HG02884 (cell line): ENCODE data around the gene TRMT61A.

Experiments used
- ATAC-seq: cut with Tn5 transposase; IDR thresholded peaks from one replicate; pipeline ENCODE4 v1.9.1; 2021; ENCODE audit warnings: mild to moderate bottlenecking, moderate library complexity; ENCODE audit not compliant: unreplicated experiment

TRMT61A gene

DNA sequence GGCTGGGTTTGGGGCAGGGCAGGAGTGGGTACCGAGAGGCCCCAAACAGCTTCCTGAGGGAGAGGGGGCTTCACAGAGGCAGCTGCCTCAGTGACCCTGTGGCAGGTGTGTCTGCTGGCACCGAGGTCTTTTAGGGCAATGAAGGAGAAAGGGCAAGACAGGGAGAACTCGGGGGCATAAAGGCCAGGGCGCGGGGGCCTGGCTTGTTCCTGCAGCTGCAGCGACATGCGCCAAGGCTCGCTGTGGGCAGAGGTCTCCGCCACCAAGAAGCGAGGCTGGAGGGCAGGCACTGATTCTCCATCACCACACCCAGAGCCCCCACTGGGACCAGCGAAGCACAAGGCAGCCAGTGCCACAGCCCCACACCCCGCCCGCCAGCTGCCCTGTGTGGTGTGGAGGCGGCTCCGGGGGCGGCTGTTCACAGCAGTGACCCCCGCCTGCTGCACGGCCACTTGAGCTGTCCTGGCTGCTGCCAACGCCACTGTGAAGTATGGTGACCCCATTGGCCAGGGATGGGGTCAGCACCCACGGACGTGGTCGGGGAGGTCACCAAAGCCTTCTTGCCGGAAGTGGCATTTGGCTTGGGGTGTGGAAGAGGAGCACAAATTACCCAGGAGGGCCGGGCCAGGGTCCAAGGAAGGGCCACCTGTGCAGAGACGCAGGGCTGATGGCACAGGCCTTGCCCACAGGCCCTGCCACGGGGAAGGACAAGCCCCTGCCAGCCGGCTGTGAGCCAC lies 17.1 kb downstream of the TRMT61A start:
- no peak for ATAC-seq

DNA sequence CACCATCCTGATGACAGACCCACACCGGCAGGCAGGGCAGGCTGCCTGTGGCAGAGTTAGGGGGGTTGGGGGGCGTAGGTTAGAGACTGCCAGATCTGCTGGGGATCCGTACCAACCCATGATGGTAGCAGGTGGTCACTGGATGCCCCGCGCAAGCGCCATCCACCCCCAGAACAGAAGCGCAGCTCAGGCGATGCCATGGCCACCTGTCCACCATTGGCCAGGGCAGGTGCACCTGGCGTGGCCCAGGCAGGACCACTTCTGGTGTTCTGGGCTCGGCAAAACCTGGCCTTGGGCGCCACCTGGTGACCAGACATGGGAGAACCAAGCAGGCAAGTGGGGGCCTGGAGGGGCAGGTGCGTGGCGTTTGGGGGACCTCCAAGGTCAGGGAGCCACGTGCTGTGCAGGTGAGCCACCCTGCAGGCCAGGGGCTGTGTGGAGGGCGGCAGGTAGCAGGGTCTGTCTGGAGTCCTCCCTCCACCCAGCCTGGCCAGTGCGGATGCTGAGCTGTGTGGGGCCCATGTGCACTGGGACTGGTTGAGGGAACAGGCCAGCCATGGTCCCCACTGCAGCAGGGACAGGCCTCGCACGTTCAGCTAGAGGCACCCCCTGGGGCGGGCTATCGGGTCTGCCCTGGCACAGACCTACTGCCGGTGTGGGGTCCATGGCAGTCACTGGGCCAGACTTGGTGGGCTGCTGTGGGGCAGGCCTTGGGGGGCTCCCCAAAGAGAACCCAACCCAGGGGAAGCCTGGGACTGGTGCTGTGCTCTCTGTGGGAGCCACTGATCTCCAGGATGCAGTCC lies 17.9 kb downstream of the TRMT61A start:
- no peak for ATAC-seq

DNA sequence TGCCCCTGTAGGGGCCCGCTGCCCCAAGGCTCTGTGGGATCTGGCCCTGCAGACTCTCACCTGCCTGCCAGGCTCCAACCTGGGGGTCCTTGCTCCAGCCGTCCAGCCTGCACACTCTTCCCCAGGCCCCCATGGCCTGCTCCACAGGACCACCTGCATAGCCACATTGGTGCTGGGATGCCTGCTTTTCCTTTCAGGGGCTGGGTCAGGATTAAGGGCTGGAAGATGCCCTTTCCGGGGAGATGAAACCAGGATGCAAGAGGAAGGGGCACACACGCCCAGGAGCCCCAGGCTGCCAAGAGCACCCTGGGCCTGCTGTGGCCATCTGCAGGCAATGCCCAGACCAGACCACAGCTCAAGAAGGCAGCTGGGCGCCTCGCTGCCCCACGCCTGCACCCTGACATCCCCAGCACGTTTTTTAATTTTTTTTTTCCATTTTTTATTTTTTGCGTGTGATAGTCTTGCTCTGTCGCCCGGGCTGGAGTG lies 18.5 kb downstream of the TRMT61A start:
- no peak for ATAC-seq

DNA sequence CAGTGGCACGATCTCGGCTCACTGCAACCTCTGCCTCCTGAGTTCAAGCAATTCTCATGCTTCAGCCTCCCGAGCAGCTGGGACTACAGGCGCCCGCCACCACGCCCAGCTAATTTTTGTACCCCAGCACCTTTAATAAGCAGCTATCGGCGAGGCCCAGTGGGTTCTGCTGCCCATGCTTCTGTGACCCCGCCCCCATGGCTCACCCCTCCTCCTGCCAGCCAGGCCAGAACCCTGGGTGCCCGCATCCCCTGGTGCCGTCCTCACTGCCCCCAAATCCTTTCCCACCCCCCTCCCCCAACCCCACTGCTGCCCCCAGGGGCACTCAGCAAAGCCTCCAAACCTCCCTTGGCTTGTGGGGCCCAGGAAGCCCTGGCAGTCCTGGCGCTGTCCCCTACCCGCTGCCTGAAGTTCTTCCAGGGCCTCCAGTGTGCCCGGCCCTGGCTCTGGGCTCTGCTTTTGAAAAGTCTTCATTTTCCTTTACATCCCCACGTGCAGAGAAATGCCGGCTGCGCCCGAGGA lies 19.0 kb downstream of the TRMT61A start:
- no peak for ATAC-seq

DNA sequence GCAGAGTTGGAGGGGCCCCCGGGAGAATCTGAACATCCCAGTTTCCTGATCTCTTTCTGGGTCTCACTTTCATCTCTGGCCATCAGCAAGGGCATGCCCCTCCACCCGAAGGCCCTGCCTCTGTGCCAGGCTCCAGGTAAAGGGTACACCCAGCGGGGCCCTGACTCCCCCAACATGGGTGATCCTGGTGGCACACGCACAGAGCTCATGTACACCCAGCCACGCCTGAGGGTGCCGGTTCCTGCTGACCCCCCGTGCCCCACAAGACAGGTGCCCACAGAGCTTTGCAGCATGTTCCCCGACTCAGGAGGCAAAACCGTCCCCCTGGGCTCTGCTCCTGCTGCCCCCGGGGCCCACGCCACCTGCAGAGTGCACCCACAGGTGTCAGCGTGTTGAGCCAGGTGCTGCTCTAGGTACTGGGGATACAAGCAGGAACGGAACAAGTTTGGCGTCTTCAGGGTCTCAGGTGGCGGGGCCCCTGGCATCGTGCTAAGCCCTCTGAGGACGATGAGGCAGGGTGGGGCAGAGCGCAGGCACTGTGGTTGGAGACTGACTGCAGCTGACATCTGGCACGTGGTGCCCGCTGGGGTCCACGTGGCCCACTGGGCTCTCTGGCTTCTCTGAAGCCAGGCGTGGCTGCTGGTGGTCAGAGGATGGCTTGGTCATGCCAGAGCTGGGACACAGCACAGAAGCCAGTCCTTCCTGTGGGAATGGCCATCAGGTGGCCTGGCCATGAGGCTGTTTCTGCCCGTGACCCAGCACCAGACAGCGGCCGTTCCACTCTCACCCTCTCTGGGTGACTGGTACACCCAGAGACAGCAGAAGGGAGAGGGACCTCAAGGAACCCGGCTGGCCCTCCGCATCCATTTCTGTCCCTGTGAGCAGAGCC lies 19.7 kb downstream of the TRMT61A start:
- ATAC-seq: no peak

DNA sequence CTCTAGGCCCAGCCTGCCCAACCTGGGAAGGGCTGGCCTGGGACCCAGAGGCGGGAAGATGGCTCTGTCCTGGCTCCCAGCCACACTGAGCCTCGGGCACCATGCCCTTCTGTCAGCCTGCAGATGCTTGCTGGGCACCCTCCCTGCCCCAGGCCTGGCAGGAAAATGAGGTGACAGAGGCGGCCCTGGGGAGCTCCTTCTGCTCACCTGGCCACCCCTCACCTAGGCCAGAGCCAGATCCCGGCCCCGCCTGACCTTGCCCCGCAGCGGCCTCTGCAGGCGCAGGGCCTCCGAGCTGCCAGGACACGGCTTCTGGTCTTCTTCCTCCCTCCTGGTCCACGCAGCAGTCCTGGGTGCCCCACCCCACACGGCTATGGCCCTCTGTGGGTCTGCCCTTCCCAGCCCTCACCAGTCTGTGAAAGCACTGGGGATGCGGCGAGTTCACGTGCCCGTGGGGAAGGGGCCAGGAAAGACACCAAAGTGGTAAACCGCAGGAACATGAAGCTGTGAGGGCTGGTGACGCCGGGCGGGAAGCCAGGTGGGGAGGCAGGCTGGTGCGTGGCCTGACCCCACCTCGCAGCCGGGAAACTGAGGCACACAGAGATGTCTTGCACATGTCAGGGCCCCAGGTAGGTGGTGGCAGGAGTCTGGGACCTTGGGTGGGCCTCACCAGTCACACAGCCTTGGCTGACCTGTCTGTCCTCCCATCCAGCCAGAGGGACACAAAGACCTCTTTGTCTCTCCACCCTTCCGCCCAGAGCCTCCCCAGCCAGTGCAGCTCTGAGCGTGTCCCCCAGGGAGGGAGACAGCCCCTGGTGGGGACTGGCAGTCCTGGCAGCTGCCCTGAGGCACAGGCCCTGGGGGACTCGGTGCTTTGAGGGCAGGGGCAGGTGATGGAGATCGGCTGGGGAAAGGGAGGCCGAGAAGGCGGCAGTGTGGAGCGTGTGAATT lies 20.6 kb downstream of the TRMT61A start:
- no peak for ATAC-seq

DNA sequence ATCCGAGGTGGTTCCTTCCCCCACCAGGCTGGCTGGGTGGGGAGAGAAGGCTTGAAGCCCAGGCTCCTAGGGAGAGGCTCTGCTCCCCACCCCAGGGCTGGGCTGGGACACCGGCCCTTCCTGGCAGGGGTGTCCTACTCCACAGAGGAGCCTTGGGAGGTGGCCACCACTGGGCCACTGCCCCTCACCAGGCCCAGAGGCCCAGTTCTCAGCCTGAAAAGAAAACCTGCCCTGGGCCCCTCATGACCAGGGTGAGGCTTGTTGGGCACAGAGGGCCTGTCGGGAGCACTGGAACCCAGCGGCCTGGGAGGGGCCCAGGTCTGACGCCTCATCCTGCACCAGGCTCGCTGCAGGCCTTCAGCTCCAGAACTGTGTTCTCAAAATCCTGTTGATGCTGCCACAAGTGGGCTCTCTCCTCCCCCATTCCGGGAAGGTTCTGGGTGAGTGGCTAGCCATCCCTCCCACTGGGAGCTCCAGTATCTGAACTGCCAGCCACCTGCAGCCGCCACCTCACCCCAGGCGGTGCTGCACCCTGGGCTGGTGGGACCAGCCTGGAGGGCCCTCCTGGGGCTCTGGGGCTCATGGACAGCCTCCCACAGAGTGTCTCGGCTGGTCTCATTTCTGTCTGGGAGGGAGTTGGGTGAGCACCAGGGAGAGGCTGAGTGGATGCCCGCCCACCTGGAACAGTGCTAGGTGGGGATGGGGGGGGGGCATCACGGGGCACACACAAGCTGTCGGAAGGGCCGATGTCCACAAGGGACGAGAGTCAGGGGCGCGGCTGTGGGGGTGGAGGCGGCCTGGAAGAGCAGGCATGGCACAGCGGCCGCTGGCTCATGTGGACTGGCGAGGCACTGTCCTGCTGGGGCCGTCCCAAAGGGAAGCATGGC lies 21.7 kb downstream of the TRMT61A start:
- ATAC-seq: no peak

DNA sequence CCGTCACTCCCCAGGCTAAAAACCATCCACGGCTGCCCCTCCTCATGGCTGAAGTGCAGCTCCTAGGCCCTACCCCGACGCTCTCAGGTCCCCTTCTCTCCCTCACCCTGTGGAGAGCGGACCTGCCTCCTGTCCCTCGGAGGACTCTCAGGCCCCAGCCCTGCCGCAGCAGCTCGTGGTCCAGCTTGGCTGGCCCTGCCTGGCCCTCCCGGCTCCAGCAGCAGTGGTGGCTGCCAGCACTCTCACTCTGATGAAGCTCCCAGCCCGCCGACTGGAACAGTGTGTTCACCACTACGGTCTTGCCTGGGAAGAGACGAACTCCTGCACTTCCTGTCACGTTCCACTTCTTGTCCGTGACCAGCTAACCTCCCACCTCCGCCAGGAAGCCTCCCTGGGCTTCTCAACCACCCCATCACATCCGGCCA lies 22.4 kb downstream of the TRMT61A start:
- no peak for ATAC-seq

DNA sequence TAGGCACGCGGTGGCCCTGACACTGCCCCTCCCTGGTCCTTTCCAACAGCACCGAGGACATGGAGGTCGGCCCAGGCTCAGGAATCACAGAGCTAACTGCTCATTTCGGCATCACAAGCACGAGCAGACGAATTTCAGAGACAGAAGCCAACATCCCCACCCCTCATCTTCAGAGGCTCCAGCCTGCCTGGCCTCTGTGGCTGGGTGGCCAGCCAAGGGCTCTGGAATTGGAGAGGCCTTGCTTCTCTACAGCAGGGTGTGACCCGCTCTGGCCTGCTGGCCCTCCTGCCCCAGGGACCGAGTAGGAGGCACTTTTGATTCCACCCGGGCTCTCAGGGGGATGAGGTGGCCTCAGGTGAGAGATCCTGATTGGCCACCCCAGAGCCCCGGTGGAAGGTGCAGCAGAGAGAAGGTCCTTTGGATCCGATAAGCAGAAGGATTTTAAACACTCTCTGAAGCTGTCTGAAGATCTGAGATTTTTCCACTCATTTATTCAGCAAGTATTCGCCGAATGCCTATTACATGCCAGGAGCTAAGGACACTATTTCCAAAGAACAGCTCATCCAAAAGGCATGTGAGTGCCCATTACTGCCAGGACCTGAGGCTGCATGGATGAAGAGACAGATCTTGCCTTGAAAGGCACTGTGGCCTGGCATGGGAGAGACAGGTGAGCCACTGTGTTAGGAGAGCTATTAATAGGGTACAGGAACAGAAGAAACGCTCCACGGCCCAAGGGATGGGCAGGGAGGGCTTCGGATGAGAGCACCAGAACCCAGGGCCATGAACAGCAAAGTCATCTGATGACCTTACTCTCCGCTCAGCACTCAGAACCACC lies 23.2 kb downstream of the TRMT61A start:
- ATAC-seq: no peak

DNA sequence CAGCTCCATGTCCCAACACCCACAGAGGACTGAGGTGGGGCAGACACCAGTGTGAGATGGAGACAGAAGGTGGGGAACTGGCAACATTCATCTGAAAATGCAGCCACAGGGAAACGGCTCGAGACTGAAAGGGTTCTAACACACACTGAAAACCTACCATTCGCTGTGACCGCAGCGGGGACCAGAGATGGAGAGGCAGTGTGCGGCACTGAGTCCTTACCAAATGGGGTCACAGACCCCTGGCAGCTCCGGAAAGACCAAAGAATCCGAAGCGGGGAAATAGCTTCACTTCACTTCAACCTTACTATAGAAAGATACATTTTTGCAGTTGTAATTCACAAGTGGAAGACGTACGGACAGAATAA lies 23.8 kb downstream of the TRMT61A start:
- ATAC-seq: no peak

DNA sequence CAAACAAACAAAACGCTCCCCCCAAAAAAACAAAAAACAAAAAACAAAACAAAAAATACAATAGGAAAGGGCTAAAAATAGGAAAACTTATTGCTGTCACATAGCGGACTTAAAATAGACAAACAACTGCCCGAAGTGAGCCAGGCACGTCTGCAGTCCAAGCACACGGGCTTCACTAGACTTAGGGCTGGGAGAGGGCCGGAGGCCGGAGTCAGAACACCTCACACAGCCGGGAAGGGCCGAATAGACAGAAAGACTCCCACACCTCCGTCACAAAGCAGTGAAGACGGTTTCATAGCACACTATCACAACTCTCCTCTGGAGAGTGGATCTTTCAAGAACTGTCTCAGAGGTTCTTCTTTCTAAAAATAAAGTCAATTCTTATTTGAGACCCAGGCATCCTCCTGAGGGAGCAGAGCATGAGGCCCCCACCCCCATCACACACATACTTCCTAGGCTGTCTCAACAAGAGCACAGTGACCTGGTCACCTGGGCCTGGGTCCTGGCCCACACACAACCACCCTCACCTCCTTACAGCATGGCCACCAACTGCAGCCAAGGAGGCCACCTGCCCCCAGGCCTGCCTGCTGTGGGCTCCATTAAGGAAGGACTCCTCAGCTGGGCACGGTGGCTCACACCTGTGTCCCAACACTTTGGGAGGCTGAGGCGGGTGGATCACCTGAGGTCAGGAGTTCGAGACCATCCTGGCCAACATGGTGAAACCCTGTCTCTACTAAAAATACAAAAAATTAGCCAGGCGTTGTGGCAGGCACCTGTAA lies 26.8 kb downstream of the TRMT61A start:
- no peak for ATAC-seq

DNA sequence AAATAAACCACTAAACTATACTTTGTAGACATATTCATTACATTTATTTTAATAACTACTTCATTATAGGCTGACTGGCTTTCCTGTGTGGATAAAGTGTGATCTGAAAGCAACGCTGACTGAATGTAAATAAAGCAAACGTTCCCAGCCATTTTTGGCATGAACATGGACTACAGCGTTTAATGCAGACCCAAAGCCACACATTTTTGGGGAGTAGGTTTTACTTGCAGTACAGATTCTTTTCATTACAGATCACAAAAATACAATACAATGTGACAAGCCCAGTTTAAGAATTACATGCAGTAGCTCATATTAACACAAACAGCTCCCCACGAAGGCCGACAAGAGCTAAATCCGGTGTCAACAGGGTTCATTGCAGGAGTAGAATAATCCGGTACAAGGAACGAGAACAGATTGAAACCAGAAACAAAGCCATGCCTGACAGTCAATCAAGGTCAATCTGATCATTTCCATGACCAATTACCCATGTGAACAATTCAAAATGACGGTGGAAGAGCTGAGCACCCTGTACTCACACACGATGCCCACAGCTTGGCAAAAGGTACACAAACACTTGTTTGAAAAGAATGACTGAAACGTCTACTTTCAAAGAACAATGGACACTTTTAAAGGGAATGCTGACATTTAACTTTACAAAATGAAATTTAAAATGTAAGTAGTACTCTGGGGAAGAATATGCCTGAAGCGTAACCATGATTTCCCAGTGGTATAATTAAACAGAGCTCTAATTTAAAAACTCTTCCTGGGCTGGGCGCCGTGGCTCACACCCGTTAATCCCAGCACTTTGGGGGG lies 28.2 kb downstream of the TRMT61A start:
- ATAC-seq: no peak

DNA sequence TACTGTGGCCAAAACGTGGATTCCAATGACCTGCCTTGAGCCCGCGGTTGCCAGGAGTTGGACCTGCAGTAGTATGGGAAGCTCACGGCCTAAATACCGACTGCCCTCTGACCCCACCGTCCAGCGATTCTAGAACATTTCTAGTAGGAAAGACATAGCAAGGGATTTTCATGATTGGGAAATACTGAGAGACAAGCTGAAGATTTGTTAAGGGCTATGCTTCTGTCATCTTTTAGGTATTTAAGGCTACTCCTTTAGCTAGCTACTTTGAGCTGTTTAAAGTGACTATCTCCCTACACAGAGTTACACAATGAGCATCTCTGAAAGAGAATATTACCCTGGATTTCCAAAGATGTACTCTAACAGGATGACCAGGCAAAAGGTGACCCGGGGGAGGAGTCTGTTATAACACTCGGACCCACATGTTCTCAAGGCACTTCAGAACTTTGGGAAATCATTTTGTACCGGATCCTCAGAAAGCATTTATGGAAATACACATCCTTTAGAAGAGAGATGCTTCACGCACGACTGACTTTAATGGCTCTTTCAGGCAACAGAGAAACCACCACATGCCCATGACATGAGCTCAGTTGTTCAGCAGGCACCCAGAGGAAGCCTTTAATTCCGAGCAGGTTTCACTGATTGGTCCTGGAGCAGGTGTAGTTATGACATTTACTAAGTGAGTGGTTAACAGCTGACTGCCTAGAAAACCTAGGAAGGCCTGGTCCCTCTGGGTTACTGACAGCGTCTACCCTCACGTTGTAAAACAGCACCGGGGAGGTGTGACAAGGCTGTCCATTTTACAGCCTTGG lies 29.3 kb downstream of the TRMT61A start:
- ATAC-seq: no peak

DNA sequence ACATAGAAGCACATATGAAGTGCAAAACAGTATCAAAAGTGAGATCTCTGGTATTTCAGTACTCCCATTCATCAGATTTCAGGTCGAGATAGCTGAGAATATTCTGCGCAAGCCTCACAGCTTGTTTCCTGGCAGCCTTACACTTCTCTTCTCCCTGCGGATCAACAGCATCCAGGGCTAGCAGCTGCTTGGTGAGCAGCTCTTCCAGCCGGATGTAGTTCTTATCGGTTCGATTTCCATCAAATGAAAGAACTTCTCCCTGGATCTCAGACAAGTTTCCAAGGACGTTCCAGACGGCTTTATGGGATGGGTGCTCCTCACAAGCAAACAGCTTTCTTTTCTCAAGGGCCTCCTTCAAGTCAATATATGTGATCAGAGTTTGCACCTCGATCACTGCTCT lies 30.8 kb downstream of the TRMT61A start:
- no peak for ATAC-seq

DNA sequence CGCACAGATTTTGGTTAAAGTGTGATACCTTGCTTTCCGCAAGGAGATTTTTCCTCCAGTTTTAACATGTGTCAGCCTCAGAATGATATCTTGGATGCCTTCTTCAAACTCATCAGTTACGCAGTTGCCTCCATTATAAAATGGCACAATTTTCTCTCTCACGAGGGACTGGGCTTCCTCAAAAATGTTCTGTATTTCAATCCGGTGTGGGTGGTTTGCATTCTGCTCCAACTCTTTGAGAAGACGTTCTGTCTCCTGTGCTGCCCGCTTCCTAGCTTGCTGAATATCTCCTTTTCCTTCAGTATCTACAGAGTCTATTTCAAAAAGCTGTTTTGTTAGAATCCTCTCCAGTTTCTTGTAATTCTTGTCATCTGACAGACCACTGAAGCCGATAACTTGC lies 31.7 kb downstream of the TRMT61A start:
- no peak for ATAC-seq
